ENCODE measurements around the gene SLFNL1.

- no peak for TF ChIP-seq CTCF (IDR thresholded peaks at IDR 0.05)
- no peak for TF ChIP-seq POLR2A (IDR thresholded peaks at IDR 0.05)
These were observed 899 bp upstream of the SLFNL1 start for GRCh38 chr1:41022424-41022823.

Data from suprapubic skin (tissue), 3 donors.